GM19043 (cell line): ENCODE measurements around the gene MYO1D.
"Not testable (repeated sequence)": the region's sequence is repeated elsewhere in the genome, so short reads cannot be mapped to it uniquely, and the experiment has no call there.

Source experiments
- ATAC-seq: cut with Tn5 transposase; IDR thresholded peaks from one replicate; pipeline ENCODE4 v1.9.1; 2021; ENCODE audit warnings: low read depth; ENCODE audit not compliant: unreplicated experiment

MYO1D gene

GRCh38 chr17:32896647-32897258 is 19.8 kb upstream of the MYO1D start:
- ATAC-seq: no peak

- no peak for ATAC-seq
Observed at GRCh38 chr17:32894245-32894644, 17.3 kb upstream of the MYO1D start.

- ATAC-seq: not testable (repeated sequence)
Observed at GRCh38 chr17:32887410-32887809, 10.5 kb upstream of the MYO1D start.

GRCh38 chr17:32886951-32887350 is 10.0 kb upstream of the MYO1D start:
- not testable (repeated sequence) for ATAC-seq

GRCh38 chr17:32882734-32883133 is 5.8 kb upstream of the MYO1D start:
- no peak for ATAC-seq

- ATAC-seq: no peak
Observed at GRCh38 chr17:32882029-32882428, 5.1 kb upstream of the MYO1D start.

- no peak for ATAC-seq
Observed at GRCh38 chr17:32880671-32881453, 3.9 kb upstream of the MYO1D start.

GRCh38 chr17:32879134-32879533 is 2.2 kb upstream of the MYO1D start:
- no peak for ATAC-seq

GRCh38 chr17:32878211-32878610 is 1.3 kb upstream of the MYO1D start:
- no peak for ATAC-seq

GRCh38 chr17:32877164-32877764 is 340 bp upstream of the MYO1D start:
- peak; percentile 80 for ATAC-seq

GRCh38 chr17:32875923-32876416 is 954 bp downstream of the MYO1D start:
- ATAC-seq: no peak

GRCh38 chr17:32875230-32875917 is 1.6 kb downstream of the MYO1D start:
- no peak for ATAC-seq

- ATAC-seq: no peak
Observed at GRCh38 chr17:32873114-32873513, 3.8 kb downstream of the MYO1D start.

- no peak for ATAC-seq
Observed at GRCh38 chr17:32871746-32872145, 5.2 kb downstream of the MYO1D start.

- ATAC-seq: no peak
Observed at GRCh38 chr17:32870969-32871368, 6.0 kb downstream of the MYO1D start.

- no peak for ATAC-seq
Observed at GRCh38 chr17:32870027-32870670, 6.8 kb downstream of the MYO1D start.

GRCh38 chr17:32869345-32870026 is 7.4 kb downstream of the MYO1D start:
- no peak for ATAC-seq

- no peak for ATAC-seq
Observed at GRCh38 chr17:32865141-32865540, 11.8 kb downstream of the MYO1D start.

GRCh38 chr17:32863559-32863958 is 13.4 kb downstream of the MYO1D start:
- ATAC-seq: no peak

GRCh38 chr17:32862940-32863339 is 14.0 kb downstream of the MYO1D start:
- ATAC-seq: no peak
